Activated T-cell treated with anti-CD3 and anti-CD28 coated beads, Interleukin-2, amount 50 U/mL, for 24 hours (primary cell): Measurements from ENCODE around the gene KCNJ6.

Experiments
- DNase-seq: peaks from one replicate; pipeline ENCODE4 v3.0.0-alpha.2; 2020
- H3K27ac Mint-ChIP-seq: 2 replicates; pipeline ENCODE4 v1.8.0; 2020; ENCODE audit warnings: mild to moderate bottlenecking, mixed read lengths
- H3K27me3 Mint-ChIP-seq: 2 replicates; pipeline ENCODE4 v1.8.0; 2020; ENCODE audit warnings: mixed read lengths
- H3K36me3 Mint-ChIP-seq: 2 replicates; pipeline ENCODE4 v1.8.0; 2020; ENCODE audit warnings: low read depth, mixed read lengths
- H3K4me1 Mint-ChIP-seq: 2 replicates; pipeline ENCODE4 v1.8.0; 2020; ENCODE audit warnings: low read depth, mixed read lengths
- H3K4me3 Mint-ChIP-seq: 2 replicates; pipeline ENCODE4 v1.8.0; 2020; ENCODE audit warnings: mild to moderate bottlenecking, moderate library complexity, mixed read lengths
- H3K9me3 Mint-ChIP-seq: 2 replicates; pipeline ENCODE4 v1.8.0; 2020; ENCODE audit warnings: mixed read lengths

KCNJ6 gene

GRCh38 chr21:37886120-37886519 lies 30.1 kb downstream of the KCNJ6 start:
- Mint-ChIP-seq H3K4me3 (no peak overlapping the region), H3K27me3 (peaks cover 18% of the 10 kb centered on the region), H3K27ac (no peak overlapping the region), H3K9me3 (no peaks in the 10 kb centered on the region), H3K4me1 (no peaks in the 10 kb centered on the region), H3K36me3 (no peaks in the 10 kb centered on the region)
- no peak for DNase-seq

GRCh38 chr21:37878946-37879660 lies 37.2 kb downstream of the KCNJ6 start:
- DNase-seq = no peak
- no peaks in the 10 kb centered on the region for H3K9me3 Mint-ChIP-seq
- H3K27ac Mint-ChIP-seq = no peak overlapping the region
- H3K4me3 Mint-ChIP-seq = no peak overlapping the region
- H3K27me3 Mint-ChIP-seq = peaks cover 15% of the 10 kb centered on the region
- H3K36me3 Mint-ChIP-seq = no peaks in the 10 kb centered on the region
- peaks cover 11% of the 10 kb centered on the region for H3K4me1 Mint-ChIP-seq

GRCh38 chr21:37877888-37878684 lies 38.2 kb downstream of the KCNJ6 start:
- Mint-ChIP-seq H3K27me3 (peaks cover 15% of the 10 kb centered on the region), H3K4me1 (peaks cover 11% of the 10 kb centered on the region), H3K4me3 (no peak overlapping the region), H3K36me3 (no peaks in the 10 kb centered on the region), H3K27ac (peak overlapping the region; percentile 58), H3K9me3 (no peaks in the 10 kb centered on the region)
- DNase-seq = no peak

- no peak overlapping the region for H3K4me3 Mint-ChIP-seq
- H3K36me3 Mint-ChIP-seq = no peaks in the 10 kb centered on the region
- peaks cover 15% of the 10 kb centered on the region for H3K27me3 Mint-ChIP-seq
- peaks cover 11% of the 10 kb centered on the region for H3K4me1 Mint-ChIP-seq
- no peaks in the 10 kb centered on the region for H3K9me3 Mint-ChIP-seq
- DNase-seq = no peak
- no peak overlapping the region for H3K27ac Mint-ChIP-seq
Measured at GRCh38 chr21:37877171-37877570, 39.1 kb downstream of the KCNJ6 start.

GRCh38 chr21:37876561-37876960 lies 39.7 kb downstream of the KCNJ6 start:
- Mint-ChIP-seq H3K27ac (no peak overlapping the region), H3K4me1 (peaks cover 11% of the 10 kb centered on the region), H3K27me3 (peaks cover 15% of the 10 kb centered on the region), H3K36me3 (no peaks in the 10 kb centered on the region), H3K4me3 (no peak overlapping the region), H3K9me3 (no peaks in the 10 kb centered on the region)
- no peak for DNase-seq

- no peaks in the 10 kb centered on the region for H3K36me3 Mint-ChIP-seq
- DNase-seq = no peak
- H3K27ac Mint-ChIP-seq = no peak overlapping the region
- H3K4me3 Mint-ChIP-seq = no peak overlapping the region
- peaks cover 11% of the 10 kb centered on the region for H3K4me1 Mint-ChIP-seq
- H3K9me3 Mint-ChIP-seq = no peaks in the 10 kb centered on the region
- H3K27me3 Mint-ChIP-seq = peaks cover 15% of the 10 kb centered on the region
Measured at GRCh38 chr21:37874904-37875780, 41.1 kb downstream of the KCNJ6 start.

GRCh38 chr21:37874481-37874880 lies 41.8 kb downstream of the KCNJ6 start:
- no peak overlapping the region for H3K27ac Mint-ChIP-seq
- H3K4me3 Mint-ChIP-seq = no peak overlapping the region
- peaks cover 11% of the 10 kb centered on the region for H3K4me1 Mint-ChIP-seq
- no peaks in the 10 kb centered on the region for H3K9me3 Mint-ChIP-seq
- peaks cover 14% of the 10 kb centered on the region for H3K27me3 Mint-ChIP-seq
- no peak for DNase-seq
- no peaks in the 10 kb centered on the region for H3K36me3 Mint-ChIP-seq

GRCh38 chr21:37873655-37874054 lies 42.6 kb downstream of the KCNJ6 start:
- H3K36me3 Mint-ChIP-seq = no peaks in the 10 kb centered on the region
- peaks cover 11% of the 10 kb centered on the region for H3K4me1 Mint-ChIP-seq
- peaks cover 6% of the 10 kb centered on the region for H3K27me3 Mint-ChIP-seq
- H3K4me3 Mint-ChIP-seq = no peak overlapping the region
- H3K27ac Mint-ChIP-seq = no peak overlapping the region
- DNase-seq = no peak
- H3K9me3 Mint-ChIP-seq = no peaks in the 10 kb centered on the region

GRCh38 chr21:37871121-37871862 lies 45.0 kb downstream of the KCNJ6 start:
- Mint-ChIP-seq H3K4me1 (no peaks in the 10 kb centered on the region), H3K27me3 (peaks cover 4% of the 10 kb centered on the region), H3K4me3 (no peak overlapping the region), H3K27ac (no peak overlapping the region), H3K9me3 (no peaks in the 10 kb centered on the region), H3K36me3 (no peaks in the 10 kb centered on the region)
- no peak for DNase-seq

GRCh38 chr21:37870221-37870620 lies 46.0 kb downstream of the KCNJ6 start:
- Mint-ChIP-seq H3K9me3 (no peaks in the 10 kb centered on the region), H3K4me1 (no peaks in the 10 kb centered on the region), H3K27ac (no peak overlapping the region), H3K36me3 (no peaks in the 10 kb centered on the region), H3K4me3 (no peak overlapping the region), H3K27me3 (peaks cover 9% of the 10 kb centered on the region)
- no peak for DNase-seq

- H3K4me3 Mint-ChIP-seq = no peak overlapping the region
Measured at GRCh38 chr21:37869661-37870060, 46.6 kb downstream of the KCNJ6 start.

GRCh38 chr21:37868446-37869295 lies 47.6 kb downstream of the KCNJ6 start:
- H3K4me3 Mint-ChIP-seq = no peak overlapping the region
- H3K4me1 Mint-ChIP-seq = no peaks in the 10 kb centered on the region
- H3K27me3 Mint-ChIP-seq = peaks cover 11% of the 10 kb centered on the region
- no peak for DNase-seq
- no peaks in the 10 kb centered on the region for H3K36me3 Mint-ChIP-seq
- no peak overlapping the region for H3K27ac Mint-ChIP-seq
- no peaks in the 10 kb centered on the region for H3K9me3 Mint-ChIP-seq

More at GRCh38 chr21:37869661-37870060, 46.6 kb downstream of the KCNJ6 start:
- H3K9me3 Mint-ChIP-seq = no peaks in the 10 kb centered on the region
- no peak overlapping the region for H3K27ac Mint-ChIP-seq
- H3K4me1 Mint-ChIP-seq = no peaks in the 10 kb centered on the region
- no peaks in the 10 kb centered on the region for H3K36me3 Mint-ChIP-seq
- DNase-seq = no peak
- peaks cover 11% of the 10 kb centered on the region for H3K27me3 Mint-ChIP-seq

- no peak for DNase-seq
- H3K27me3 Mint-ChIP-seq = peaks cover 15% of the 10 kb centered on the region
- no peaks in the 10 kb centered on the region for H3K4me1 Mint-ChIP-seq
- no peaks in the 10 kb centered on the region for H3K36me3 Mint-ChIP-seq
- no peak overlapping the region for H3K4me3 Mint-ChIP-seq
- H3K27ac Mint-ChIP-seq = no peak overlapping the region
- H3K9me3 Mint-ChIP-seq = no peaks in the 10 kb centered on the region
Measured at GRCh38 chr21:37866027-37866426, 50.2 kb downstream of the KCNJ6 start.
